ENCODE data around the gene KIAA1671.

KIAA1671 gene

DNA sequence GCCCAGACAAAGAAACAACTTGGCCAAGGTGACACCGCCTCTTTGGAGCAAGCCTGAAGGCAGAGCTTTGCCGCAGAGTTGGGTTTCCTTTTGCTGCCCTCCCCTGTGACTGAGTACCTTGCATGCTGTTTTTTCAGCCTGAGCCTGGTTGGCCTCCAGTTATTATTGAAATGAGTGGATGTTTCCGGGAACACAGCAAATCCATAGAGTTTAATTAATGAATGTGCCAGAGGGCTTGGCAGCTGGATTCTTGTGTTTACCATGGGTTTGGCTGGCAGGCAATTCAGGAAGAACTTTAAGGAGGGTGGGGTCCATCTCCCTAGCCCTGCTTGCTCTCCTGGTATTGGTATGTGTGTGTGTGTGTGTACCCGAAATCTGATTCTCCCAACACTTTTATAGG lies 181.5 kb downstream of the KIAA1671 start:
- in situ Hi-C loops (cut with HindIII; ENCODE audit: low sequenced_read_pairs), result no loop called here

DNA sequence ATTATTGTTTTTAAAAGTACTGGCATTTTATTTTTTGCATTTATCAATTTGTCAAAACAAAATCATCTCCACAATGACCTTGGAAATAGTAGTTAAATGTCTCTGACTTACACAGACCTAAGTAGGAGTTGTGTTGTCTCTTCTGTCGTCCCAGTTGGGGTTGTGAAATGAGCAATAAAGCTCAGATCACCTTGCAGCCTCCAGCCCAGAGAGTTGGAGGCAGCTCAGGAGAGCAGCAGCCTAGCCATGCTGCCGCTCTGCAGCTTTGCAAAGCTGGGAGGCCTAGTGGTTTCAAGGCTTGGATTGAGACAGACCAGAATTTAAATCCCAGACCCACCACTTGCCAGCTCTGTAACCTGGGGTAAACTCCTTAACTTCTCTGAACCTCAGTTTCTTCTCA lies 181.9 kb downstream of the KIAA1671 start:
- in situ Hi-C loops (cut with HindIII; ENCODE audit: low sequenced_read_pairs), result no loop called here

- in situ Hi-C loops (cut with HindIII; ENCODE audit: low sequenced_read_pairs), result no loop called here
These were observed 184.5 kb downstream of the KIAA1671 start for GRCh38 chr22:25136953-25137576.

DNA sequence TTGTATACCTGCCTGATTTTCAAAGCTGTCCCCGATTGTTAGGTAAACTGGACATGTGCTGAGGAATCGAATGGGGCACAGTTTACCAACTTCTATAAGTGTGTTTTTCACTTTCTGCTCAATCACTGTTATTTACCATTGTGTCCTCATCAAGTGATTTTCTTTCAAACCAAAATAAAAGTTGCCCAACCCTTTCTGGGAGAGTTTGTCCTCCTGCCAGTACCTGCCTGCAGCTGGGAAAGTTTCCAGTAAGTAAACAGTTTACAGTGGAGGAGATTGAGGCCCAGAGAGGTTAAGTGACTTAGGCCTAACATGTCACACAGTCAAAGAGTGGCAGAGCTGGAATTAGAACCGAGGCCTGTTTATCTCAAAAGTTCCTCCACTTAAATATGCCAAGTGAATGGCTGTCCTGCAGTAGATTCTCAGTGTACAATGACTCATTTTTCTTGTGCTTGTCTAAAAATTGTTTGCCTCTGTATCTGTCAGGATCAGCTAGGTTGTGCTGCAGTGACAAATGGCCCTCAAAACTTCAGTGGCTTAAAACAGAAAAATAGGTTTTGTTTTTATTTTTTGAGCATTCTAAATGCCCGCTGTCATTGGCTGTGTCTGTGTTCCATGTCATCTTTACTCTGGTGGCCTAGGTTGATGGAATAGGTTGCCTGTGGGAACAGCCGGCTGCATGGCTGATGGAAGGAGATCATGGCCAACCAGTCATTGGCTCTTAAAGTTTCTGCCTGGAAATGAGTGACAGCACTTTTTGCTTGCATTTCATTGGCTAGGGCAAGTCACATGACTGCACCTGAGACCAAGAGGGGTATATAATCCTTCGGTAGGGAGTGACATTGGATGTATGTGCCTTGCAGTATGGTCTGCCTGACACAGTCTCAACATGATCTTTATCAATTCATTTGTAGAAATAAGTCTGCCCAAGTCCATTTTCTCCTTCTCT lies 185.3 kb downstream of the KIAA1671 start:
- in situ Hi-C loops (cut with HindIII; ENCODE audit: low sequenced_read_pairs), result no loop called here

- in situ Hi-C loops (cut with HindIII; ENCODE audit: low sequenced_read_pairs), result no loop called here
These were observed 186.5 kb downstream of the KIAA1671 start for GRCh38 chr22:25139062-25139461.

DNA sequence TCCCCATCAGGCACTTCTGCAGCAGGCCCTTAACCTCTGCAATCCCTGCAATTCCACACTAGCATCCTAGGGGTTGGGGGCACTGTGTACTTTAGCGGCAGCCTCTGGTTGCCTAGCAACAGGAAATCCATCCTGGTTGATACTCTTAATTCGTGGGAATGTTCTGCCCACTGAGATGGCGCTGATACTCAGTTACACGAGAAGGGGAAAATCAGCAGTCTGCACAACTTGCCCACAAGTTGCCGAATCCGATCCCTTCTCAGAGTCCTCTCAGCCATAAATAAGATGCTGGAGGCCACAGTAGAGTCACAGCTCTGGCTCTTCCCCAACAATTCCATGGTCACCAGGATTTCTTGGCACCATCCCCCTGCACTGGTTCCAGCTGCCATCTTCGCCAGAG lies 189.6 kb downstream of the KIAA1671 start:
- in situ Hi-C loops (cut with HindIII; ENCODE audit: low sequenced_read_pairs), result no loop called here

- in situ Hi-C loops (cut with HindIII; ENCODE audit: low sequenced_read_pairs), result no loop called here
These were observed 190.9 kb downstream of the KIAA1671 start for GRCh38 chr22:25143156-25144076.

GRCh38 chr22:25144522-25144921 lies 192.0 kb downstream of the KIAA1671 start:
- in situ Hi-C loops (cut with HindIII; ENCODE audit: low sequenced_read_pairs), result no loop called here

DNA sequence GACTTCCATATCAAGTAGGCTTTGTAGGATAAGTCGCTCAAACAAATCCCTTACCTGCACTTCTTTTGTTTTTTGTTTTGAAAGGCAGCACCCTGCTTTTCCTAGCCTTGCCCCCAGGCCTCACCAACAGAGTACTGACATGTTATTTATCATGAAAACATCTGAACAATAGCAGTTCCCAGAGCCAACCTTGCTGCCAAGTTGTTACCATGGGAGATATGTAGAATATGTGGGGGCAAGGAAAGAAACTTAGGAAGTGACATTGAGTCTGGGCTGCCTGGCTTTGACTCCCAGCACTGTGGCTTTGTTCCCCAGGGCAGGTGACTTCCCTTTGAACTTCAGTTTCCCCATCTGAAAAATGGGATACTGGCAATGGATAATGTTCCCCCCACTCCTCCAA lies 193.8 kb downstream of the KIAA1671 start:
- in situ Hi-C loops (cut with HindIII; ENCODE audit: low sequenced_read_pairs), result no loop called here

DNA sequence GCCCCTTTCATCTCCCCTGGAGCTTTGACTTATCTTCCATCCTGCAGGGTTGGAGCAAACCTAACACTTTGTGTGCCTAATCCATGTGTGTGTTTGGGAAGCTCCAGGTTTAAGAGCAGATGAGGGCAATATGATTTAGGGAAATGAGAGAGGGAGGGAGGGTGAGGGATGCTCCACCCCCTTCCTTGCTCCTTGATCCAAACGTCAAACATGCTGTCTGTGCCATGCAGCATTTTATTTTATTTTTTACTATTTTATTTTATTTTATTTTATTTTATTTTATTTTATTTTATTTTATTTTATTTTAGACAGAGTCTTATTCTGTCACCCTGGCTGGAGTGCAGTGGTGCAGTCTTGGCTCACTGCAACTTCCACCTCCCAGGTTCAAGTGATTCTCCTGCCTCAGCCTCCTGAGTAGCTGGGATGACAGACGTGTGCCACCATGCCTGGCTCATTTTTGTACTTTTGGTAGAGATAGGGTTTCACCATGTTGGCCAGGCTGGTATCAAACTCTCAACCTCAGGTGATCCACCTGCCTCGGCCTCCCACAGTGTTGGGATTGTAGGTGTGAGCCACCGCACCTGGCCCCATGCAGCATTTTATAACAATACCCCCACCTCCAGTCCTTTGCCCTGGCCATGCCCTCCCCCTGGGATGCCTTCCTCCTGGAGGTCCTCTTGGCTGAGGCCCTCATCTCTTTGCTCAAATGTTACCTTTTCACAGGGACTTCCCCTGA lies 194.6 kb downstream of the KIAA1671 start:
- in situ Hi-C loops (cut with HindIII; ENCODE audit: low sequenced_read_pairs), result no loop called here

DNA sequence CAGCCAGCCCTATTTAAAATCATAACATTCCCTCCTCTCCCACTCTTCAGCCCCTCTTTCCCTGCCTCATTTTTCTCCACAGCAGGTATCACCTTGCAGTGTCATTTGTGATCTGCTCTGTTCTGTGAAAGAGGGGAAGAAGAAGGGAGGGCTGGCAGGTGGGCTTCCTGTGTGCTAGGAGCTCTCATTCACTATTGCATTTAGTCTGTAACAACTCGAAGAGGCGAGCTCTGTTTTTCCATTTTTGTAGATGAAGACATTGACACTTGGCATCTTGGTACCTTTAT lies 195.1 kb downstream of the KIAA1671 start:
- in situ Hi-C loops (cut with HindIII; ENCODE audit: low sequenced_read_pairs), result no loop called here

GRCh38 chr22:25148149-25148691 lies 195.7 kb downstream of the KIAA1671 start:
- in situ Hi-C loops (cut with HindIII; ENCODE audit: low sequenced_read_pairs), result no loop called here

- in situ Hi-C loops (cut with HindIII; ENCODE audit: low sequenced_read_pairs), result no loop called here
These were observed 196.5 kb downstream of the KIAA1671 start for GRCh38 chr22:25149014-25149413.

DNA sequence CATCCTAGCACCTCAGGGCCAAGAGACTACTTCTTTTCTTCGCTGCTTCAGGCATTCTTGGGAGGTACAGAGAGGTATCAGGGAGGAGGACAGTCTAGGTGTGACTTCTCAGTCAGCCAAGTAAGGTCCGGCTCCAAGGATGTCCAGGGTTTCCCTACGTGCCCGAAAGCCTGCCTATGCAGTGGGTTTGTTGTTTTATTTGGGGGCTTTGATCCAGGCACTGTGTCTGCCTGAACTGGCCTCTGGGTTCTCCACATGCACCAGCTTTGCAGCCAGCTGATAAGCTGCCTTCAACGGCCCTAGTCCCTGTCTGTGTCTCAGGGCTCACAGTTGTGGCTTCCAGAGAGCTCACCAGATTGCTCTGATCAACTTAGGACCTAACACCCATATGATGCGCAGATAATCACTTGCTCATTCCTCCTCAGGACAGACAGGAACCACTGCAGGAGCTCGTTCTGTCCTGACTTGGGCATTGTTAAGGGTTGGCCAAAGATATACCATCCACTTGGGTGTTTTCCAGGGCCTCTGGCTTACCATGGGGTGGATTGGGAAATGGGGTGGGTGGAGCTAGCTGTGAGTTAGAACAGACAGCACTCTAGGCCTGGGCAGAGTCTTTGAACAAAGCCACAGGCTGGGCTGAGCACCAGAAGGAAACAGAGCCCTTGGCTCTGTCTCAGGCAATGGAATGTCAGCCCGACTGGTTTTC lies 201.6 kb downstream of the KIAA1671 start:
- in situ Hi-C loops (cut with HindIII; ENCODE audit: low sequenced_read_pairs), result loop anchor here (5.0 kb wide), 1 partner anchor 33 kb away; no protein-coding TSS in a partner anchor

DNA sequence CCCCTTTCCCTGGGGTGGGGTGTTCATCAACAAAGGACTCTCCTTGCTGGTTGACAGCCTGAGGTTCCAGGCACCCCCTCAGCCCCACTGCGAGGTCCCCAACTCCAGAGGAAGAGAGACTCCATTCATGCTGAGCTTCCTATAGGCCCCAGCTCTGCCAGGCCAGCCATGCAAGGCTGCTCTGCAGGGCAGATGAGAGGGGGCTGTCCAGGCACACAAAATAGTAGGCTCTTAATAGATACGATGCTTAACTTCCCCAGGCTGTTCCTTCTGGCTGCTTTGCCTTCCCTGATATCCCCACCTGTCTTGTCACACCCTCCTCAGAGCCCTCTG lies 202.1 kb downstream of the KIAA1671 start:
- in situ Hi-C loops (cut with HindIII; ENCODE audit: low sequenced_read_pairs), result loop anchor here (5.0 kb wide), 1 partner anchor 33 kb away; no protein-coding TSS in a partner anchor

- in situ Hi-C loops (cut with HindIII; ENCODE audit: low sequenced_read_pairs), result no loop called here
These were observed 204.2 kb downstream of the KIAA1671 start for GRCh38 chr22:25156736-25157135.

GRCh38 chr22:25159028-25159427 lies 206.5 kb downstream of the KIAA1671 start:
- in situ Hi-C loops (cut with HindIII; ENCODE audit: low sequenced_read_pairs), result no loop called here

DNA sequence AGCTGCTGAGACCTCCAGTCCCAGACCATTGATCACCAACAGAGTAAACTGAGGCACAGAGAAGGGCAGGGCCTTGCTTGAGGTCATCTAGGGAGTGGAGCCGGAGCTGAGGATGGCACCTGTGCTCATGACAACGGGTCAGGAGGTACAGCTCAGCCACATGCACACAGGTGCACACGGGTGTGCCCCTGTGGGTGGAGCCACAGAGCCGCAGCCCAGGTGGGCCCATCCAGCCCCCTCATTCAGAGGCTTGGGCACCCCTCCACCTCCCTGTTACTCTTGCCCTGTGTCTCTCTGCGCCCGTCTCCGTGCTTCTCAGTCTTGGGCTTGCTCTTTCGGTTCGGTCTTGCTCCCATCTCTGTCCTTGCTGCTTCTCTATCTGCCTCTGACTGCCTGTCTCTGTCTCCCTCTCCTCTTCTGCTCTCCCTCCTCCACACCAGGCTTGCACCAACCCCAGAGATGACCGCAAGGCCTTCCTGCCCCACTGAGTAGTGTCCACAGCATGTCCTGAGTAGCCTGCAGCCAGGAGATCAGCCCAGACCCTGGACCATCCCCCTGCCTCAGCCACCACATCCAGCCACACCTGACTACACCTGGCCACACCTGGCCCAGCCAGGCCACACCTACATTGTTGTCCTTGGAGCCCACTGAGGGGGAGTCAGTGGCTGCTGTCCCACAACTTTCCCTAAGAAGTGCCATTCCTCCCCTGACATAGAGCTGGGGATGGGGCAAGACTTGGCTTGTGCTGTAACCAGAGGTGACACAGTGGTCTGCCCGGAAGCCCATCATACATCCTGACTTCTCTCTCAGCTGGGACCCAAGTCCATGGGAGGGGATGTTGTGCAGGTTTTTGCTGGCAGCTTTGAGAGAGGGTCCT lies 207.8 kb downstream of the KIAA1671 start:
- in situ Hi-C loops (cut with HindIII; ENCODE audit: low sequenced_read_pairs), result no loop called here

Measured in endothelial cell of hepatic sinusoid (primary cell).